Breast epithelium (tissue), 3 donors: ENCODE data around the gene ST3GAL6.

Experiments
- CTCF ChIP-seq, 3 donors: fragments of 450-650 bp; IDR thresholded peaks; one replicate each; pipeline ENCODE4 v1.5.1; 2016 to 2017; ENCODE audit warnings: antibody characterized with exemption in 3 of 3, mild to moderate bottlenecking in 3 of 3, moderate library complexity in 3 of 3
- POLR2A ChIP-seq: fragments of 450-650 bp; IDR thresholded peaks from one replicate; pipeline ENCODE4 v1.6.1; 2016; ENCODE audit warnings: antibody characterized with exemption, mild to moderate bottlenecking, moderate library complexity

- no peak for TF ChIP-seq CTCF (IDR thresholded peaks at IDR 0.05)
- TF ChIP-seq POLR2A: no peak
These were observed 66.2 kb downstream of the ST3GAL6 start for GRCh38 chr3:98829246-98829832.
